CD4-positive, alpha-beta T cell treated with Interleukin-12 subunit alpha and Interleukin-12 subunit beta, for 1 hour (primary cell): ENCODE measurements around the gene DLG1.

Experiments used
- DNase-seq: peaks from one replicate; pipeline ENCODE4 v3.0.0-alpha.2; 2020

DLG1 gene

DNA sequence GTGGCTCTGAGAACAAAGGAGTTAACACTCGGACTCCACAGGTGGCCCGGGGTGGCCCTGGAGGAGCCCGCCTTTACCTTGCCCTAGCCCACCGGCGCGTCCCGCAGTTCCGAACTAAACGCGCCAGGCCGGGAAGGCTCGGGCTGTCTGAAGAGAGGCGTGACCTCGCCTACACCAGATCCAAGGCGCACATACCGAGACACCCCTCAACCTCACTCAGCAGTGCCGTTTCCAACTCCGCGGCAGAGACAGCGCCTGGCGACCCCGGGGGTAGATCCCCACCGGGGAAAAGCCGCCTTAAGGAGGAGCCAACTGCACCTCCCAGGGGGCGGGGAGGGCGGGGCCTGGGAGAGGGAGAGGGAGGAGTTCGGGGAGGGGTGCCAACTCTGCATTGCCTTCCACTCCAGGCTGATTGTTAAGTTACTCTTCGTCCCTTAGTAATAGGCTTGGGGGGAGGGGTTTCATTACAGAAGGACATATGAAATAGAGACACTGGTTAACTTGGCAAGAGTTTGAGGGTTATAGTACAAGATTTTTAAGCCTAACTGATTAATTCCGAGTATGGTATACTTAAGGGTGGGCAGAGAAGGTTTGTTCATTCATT lies at the start of gene DLG1:
DLG1 (minus strand) TSS at position 272 of the 604 bp plus-strand sequence. CDS start 1,408 bp downstream, outside the sequence.
- peak; percentile 84 for DNase-seq

DNA sequence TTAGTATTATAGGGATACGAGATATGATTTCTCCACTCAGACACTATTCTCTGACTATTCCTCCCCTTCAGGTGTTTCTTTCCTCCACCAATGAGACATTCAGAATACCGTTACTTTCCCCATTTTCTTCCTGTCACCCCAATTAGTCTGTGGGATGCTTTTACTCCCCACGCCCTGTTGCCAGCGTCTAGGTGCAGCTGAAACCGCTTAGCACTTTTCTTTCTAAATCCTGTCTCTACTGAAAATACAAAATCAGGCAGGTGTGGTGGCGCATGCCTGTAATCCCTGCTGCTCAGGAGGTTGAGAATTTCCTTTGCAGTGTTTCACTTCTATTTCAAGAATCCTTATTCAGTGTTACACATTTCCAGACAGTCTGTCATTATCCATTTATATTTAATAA lies 49.6 kb upstream of the DLG1 start:
- no peak for DNase-seq

DNA sequence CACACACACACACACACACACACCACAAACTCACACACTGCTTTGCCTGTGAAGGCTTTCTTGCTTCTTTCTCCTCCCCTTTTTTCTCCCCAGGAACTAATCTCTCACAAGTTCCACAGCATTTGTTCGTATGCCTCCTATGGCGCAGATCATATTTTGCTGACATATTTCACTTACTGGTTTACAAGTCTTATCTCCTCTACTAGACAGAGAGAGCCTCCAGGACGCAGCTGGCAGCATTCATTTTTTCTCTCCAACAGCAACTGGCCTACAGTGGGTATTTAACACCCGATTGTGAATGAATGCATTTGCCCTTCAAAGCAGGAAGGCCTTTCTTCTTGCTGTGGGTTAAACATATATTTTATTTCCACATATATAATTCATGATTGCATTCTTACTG lies 47.0 kb upstream of the DLG1 start:
- DNase-seq, result no peak

- no peak for DNase-seq
Measured at GRCh38 chr3:197344582-197345318, 46.3 kb upstream of the DLG1 start.

- no peak for DNase-seq
Measured at GRCh38 chr3:197343656-197344408, 45.4 kb upstream of the DLG1 start.

GRCh38 chr3:197343111-197343510 lies 44.7 kb upstream of the DLG1 start:
- DNase-seq, result no peak

GRCh38 chr3:197340521-197340871 lies 42.1 kb upstream of the DLG1 start:
- DNase-seq, result no peak

DNA sequence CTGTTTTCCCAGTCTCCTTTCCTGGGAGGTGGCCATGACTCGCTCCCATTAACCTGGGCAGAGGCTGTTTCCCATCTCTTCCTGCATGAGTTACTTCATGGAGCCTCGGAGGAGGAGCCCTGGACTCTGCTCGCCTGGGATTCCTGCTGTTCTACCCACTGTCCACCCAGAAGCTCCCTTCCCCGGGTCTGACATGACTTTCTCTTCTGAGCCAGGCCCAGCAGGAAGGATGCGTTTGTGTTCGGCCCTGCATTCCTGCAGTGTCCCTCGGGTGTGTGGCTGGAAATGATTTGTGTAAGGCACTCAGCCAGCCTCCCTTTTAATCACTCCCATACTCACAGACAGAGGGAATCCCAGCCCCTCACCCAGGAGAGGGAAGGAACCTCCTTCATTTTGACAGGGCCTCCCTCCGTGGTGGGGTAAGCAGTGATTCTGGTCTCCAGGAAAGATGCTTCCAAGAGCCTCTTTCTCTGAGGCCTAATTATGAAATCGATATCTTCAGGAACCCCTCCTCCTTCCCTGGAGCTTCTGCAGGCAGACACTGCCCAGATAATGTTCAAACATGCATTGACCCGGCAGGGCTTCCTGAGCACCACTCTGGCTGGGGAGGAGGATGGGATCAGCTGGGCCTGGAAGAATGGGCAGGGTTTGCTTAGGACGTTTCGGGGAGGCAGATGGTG lies 41.6 kb upstream of the DLG1 start:
- no peak for DNase-seq

DNA sequence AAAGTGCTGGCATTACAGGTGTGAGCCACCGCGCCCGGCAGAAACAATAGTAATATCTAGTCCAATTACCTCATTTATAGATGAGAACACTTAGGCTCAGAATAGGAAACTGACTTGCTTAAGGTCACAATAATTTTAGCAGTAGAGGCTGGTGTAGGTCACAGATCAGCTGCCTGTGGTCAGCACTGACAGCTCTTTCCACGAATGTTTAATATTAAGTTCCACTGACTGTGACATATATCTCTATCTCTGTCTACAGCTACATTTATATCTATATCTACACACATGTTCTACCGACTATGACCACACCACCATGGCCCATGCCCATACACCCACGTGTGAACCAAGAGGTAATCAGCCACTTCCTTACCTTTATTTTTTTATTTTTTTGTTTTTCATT lies 40.2 kb upstream of the DLG1 start:
- DNase-seq, result no peak

DNA sequence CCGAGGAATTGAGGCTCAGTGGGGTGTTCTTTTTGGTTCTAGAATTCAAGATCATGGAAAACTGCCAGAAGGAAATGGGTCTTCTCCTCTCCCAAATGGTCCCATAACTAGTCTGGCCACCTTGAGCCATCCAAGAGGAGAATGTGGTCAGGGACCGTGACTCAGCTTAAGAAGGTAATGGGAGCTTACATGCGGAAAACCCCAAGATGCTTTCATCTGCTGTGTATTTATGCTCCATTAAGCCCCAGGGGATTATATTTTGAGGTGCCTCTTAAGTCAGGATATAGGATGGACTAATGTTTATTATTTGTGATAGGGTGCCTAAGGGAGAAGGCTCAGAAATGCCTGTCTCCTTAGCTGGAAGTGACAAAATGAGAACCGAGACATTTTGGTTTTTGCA lies 39.2 kb upstream of the DLG1 start:
- DNase-seq, result no peak

DNA sequence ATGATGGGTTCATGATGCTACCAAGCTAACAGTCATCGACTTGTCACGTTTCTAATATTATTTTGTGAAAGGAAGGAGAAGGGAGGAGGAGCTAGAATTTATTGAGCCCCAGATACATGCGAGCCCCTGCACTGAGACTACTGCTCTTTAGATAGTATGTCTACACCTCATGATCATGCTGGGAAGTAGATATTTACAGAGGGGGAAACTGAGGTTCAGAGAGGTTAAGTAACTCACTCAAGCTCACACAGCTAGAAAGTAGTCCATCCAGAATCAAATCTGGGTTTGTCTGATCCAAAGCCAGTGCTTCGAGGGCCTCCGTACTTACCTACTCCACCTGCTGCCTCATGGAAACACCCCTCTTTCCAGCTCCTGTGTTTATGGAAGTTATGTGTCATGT lies 38.8 kb upstream of the DLG1 start:
- DNase-seq, result no peak

- DNase-seq, result no peak
Measured at GRCh38 chr3:197336348-197336747, 37.9 kb upstream of the DLG1 start.

- DNase-seq, result no peak
Measured at GRCh38 chr3:197335428-197336132, 37.2 kb upstream of the DLG1 start.

GRCh38 chr3:197333901-197334639 lies 35.7 kb upstream of the DLG1 start:
- DNase-seq, result no peak

DNA sequence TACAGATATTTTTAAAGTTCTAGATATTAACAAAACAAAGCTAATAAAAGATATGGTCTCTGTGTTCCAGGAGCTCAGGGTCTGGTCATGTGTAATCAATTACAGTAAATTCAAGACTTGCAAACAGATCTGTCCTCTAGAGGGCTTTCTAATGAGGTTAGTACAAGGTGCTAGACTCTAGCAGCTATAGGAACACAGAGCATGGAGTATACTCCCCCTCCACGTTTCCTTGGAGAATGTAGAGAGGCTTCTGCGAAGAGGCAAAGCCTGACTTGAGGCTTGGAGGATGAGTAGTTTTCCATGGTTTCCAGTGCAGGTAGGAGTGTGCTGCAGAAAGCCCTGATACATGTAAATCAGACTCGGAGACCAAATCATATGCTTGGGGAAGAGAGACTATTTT lies 32.7 kb upstream of the DLG1 start:
- DNase-seq, result no peak

DNA sequence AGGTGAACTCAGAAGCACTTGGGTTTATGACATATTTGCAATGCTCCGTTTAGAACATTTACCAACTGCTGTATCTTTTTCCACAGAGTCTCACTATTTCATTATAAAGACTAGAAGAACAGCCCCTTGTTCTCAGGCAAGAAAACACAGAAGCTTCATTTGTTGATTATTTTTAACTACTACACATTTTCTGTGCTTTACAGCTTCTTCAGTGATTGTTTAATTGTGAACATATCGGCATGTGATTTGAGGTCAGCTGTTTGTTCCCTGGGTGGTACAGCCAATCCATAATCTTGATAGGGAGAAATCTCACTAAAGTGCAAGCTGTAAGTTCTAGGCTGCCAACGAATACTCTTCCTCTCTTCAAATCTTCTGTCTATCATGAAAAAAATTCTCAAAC lies 31.0 kb upstream of the DLG1 start:
- no peak for DNase-seq

- DNase-seq, result no peak
Measured at GRCh38 chr3:197328198-197328597, 29.8 kb upstream of the DLG1 start.

GRCh38 chr3:197327701-197328100 lies 29.3 kb upstream of the DLG1 start:
- no peak for DNase-seq

DNA sequence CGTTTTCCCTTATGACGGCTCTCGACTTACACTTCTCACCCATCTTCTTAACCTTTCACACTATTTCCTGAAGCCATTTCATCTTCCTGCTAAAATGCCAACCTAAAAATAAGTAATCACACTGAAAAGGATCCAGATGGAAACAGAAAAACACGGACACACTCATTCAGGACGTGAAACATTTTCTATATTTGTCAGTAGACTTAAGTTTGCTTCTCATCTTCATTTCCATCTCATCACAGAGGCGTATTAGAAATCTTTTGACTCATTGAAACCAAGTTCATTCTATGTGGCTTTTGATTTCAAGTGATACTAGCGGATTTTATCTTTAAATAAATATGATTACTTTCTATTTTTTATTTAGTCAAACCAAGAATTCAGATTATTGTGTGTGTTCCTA lies 27.4 kb upstream of the DLG1 start:
- DNase-seq, result no peak

DNA sequence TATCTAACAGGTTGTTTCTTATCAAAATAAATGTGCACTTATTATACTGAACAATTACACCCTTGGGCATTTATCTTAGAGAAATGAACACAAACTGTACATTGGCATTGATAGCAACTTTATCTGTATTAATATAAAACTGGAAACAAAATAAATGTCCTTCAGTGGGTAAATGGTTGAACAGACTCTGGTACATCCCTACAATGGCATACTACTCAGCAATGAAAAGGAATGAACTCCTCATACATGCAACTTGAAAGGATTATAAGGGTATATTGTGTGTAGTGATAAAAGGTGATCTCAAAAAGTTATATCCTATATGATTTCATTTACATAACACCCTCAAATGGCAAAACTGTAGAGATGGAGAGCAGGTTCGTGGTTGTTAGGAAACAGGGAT lies 23.7 kb upstream of the DLG1 start:
- DNase-seq, result no peak

GRCh38 chr3:197320582-197320981 lies 22.2 kb upstream of the DLG1 start:
- DNase-seq, result no peak

GRCh38 chr3:197317250-197317963 lies 19.0 kb upstream of the DLG1 start:
- DNase-seq, result no peak
